ENCODE measurements around the gene FCER1G. TPM values are rescaled to one million over a fixed set of nuclear protein-coding genes. Genes with fewer than 3 reads are reported as not detected.
A peak's percentile ranks its signal among the peaks of the same experiment; 100 is the strongest.

FCER1G gene
- total and polyA plus RNA-seq, 10 donors = 148 to 402 (median 243) TPM

DNA sequence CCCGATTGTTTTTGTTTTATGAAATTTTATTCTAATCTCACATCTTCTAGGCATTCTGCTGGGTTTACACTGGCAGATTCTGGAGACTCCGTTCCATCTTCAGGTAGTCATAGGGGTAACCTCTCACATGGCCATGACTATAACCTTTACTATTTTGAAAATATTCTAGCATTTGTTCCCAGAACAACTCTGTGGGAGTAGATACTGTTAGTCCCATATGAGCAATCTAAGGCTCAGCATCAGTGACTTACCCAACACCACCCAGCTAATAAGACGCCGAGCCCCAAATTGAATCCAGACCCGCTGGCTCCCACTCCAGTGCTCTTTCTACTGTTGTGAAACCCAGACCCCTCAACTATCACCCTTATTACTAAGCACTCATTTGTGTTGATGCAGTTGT is 26.1 kb upstream of the FCER1G start:
- H3K9me3 ChIP-seq = no peaks in the 10 kb centered on the region
- TF ChIP-seq POLR2AphosphoS5 (IDR thresholded peaks at IDR 0.05) (peak in 1 of 3 donors; percentile 7), CTCF (IDR thresholded peaks at IDR 0.05 in 8 of 11, conservative IDR thresholded peaks at IDR 0.05 in 3 of 11) (no peak)
- peaks cover 46 to 94% (median 82%) of the 10 kb centered on the region in 6 donors for H3K4me1 ChIP-seq
- intact Hi-C loops (cut with DNase I; ENCODE audit: low total_unique reads) = no loop called here
- H3K4me3 ChIP-seq = no peak overlapping the region
- H3K27me3 ChIP-seq (replicated peaks in 1 of 7) = no peaks in the 10 kb centered on the region
- peak; percentile 27 for DNase-seq
- peak overlapping the region in 2 of 8 donors; percentile 15 to 91 for H3K27ac ChIP-seq
- 95 to 99% (median 98%) methylated on average over 5 of the region's 5 CpGs for WGBS, 5 donors
- peaks cover 0 to 8% (median 0%) of the 10 kb centered on the region in 6 donors for H3K36me3 ChIP-seq

- Histone ChIP-seq H3K4me3 (no peak overlapping the region), H3K27me3 (replicated peaks in 1 of 7) (no peaks in the 10 kb centered on the region), H3K36me3 (peaks cover 0 to 8% (median 0%) of the 10 kb centered on the region in 6 donors), H3K9me3 (no peaks in the 10 kb centered on the region), H3K27ac (peak overlapping the region in 3 of 8 donors; percentile 9 to 55 (median 9)), H3K4me1 (peaks cover 47 to 94% (median 82%) of the 10 kb centered on the region in 6 donors)
- TF ChIP-seq CTCF (IDR thresholded peaks at IDR 0.05 in 8 of 11, conservative IDR thresholded peaks at IDR 0.05 in 3 of 11) (no peak), POLR2AphosphoS5 (IDR thresholded peaks at IDR 0.05) (peak in 2 of 3 donors; percentile 9 to 25), POLR2A (IDR thresholded peaks at IDR 0.05) (no peak)
- DNase-seq = peak; percentile 80
- intact Hi-C loops (cut with DNase I; ENCODE audit: low total_unique reads) = no loop called here
- WGBS, 5 donors = 65 to 87% (median 84%) methylated on average over 20 to 22 of the region's 22 CpGs
Measured at GRCh38 chr1:161190962-161191521, 24.1 kb upstream of the FCER1G start.

DNA sequence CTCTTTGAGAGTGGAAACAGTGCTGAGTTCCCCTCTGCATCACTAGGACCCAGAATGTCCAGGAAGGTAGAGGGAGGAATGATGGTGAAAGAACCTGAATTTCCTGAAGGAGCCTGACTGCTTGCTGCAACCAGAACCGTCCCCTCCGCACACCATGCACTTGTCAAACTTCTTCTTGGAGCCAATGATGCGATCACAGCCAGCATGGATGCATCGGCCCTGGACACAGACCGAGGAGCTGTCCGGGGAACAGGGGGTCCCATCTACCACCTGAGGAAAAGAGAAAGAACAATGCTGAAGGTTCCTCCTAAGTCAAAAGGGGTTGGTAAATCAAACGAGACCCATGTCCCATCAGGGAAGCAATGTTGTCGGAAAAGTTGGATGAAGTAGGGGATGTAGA is 23.1 kb upstream of the FCER1G start:
- Histone ChIP-seq H3K27ac (no peak overlapping the region), H3K4me1 (peaks cover 47 to 94% (median 81%) of the 10 kb centered on the region in 6 donors), H3K27me3 (replicated peaks in 1 of 7) (no peaks in the 10 kb centered on the region), H3K9me3 (no peaks in the 10 kb centered on the region), H3K36me3 (peaks cover 0 to 8% (median 0%) of the 10 kb centered on the region in 6 donors), H3K4me3 (no peak overlapping the region)
- peak; percentile 53 for DNase-seq
- no peak for TF ChIP-seq POLR2A (IDR thresholded peaks at IDR 0.05)
- TF ChIP-seq POLR2AphosphoS5 (IDR thresholded peaks at IDR 0.05) = no peak
- TF ChIP-seq CTCF (IDR thresholded peaks at IDR 0.05 in 8 of 11, conservative IDR thresholded peaks at IDR 0.05 in 3 of 11) = no peak
- WGBS, 5 donors = 65 to 86% (median 76%) methylated on average over 8 of the region's 8 CpGs
- intact Hi-C loops (cut with DNase I; ENCODE audit: low total_unique reads) = no loop called here

GRCh38 chr1:161192476-161193465 is 22.3 kb upstream of the FCER1G start:
- no peaks in the 10 kb centered on the region for H3K27me3 ChIP-seq (replicated peaks in 1 of 7)
- H3K36me3 ChIP-seq = peaks cover 0 to 8% (median 0%) of the 10 kb centered on the region in 6 donors
- 42 to 66% (median 55%) methylated on average over 9 to 15 of the region's 15 CpGs for WGBS, 5 donors
- peak overlapping the region in 1 of 8 donors; percentile 7 for H3K4me3 ChIP-seq
- TF ChIP-seq CTCF (IDR thresholded peaks at IDR 0.05 in 8 of 11, conservative IDR thresholded peaks at IDR 0.05 in 3 of 11) = peak; percentile 83 to 95 (median 92)
- TF ChIP-seq POLR2AphosphoS5 (IDR thresholded peaks at IDR 0.05) = peak in 1 of 3 donors; percentile 56
- no peak for TF ChIP-seq POLR2A (IDR thresholded peaks at IDR 0.05)
- DNase-seq = peak; percentile 86
- peak overlapping the region in 3 of 8 donors; percentile 21 to 97 (median 43) for H3K27ac ChIP-seq
- no peaks in the 10 kb centered on the region for H3K9me3 ChIP-seq
- intact Hi-C loops (cut with DNase I; ENCODE audit: low total_unique reads) = no loop called here
- peaks cover 42 to 94% (median 81%) of the 10 kb centered on the region in 6 donors for H3K4me1 ChIP-seq
